DND-41 (cell line): ENCODE measurements around the gene FBL.

ENCODE experiments used
- ATAC-seq: fragments of 200-7000 bp; cut with Tn5 transposase; 3 replicates; pipeline ENCODE4 v1.9.1; 2021; ENCODE audit warnings: low read depth; ENCODE audit not compliant: insufficient read depth
- DNase-seq: peaks from one replicate; pipeline ENCODE4 v3.0.0-alpha.2; 2020
- H2AFZ ChIP-seq: 2 replicates; pipeline ENCODE4 v1.6.0; 2012; ENCODE audit warnings: low read depth, low read length
- H3K27ac ChIP-seq: 2 replicates; pipeline ENCODE4 v1.5.1; 2012; ENCODE audit warnings: low read length, inconsistent platforms
- H3K27me3 ChIP-seq: fragments of 200-600 bp; sonication (generic); 2 replicates; pipeline ENCODE4 v1.6.0; 2012; ENCODE audit warnings: low read length, mild to moderate bottlenecking, inconsistent platforms; ENCODE audit not compliant: insufficient read depth, poor library complexity
- H3K36me3 ChIP-seq: 2 replicates; pipeline ENCODE4 v1.5.1; 2012; ENCODE audit warnings: low read length, inconsistent platforms; ENCODE audit not compliant: insufficient read depth
- H3K4me1 ChIP-seq: 2 replicates; pipeline ENCODE4 v1.5.1; 2012; ENCODE audit warnings: mild to moderate bottlenecking, low read length; ENCODE audit not compliant: insufficient read depth
- H3K4me2 ChIP-seq: 2 replicates; pipeline ENCODE4 v1.6.0; 2012; ENCODE audit warnings: mild to moderate bottlenecking, moderate library complexity, low read length, inconsistent platforms; ENCODE audit not compliant: insufficient read depth
- H3K4me3 ChIP-seq, 2 experiments: fragments of 200-600 bp in 1 of 2; shearing (Covaris generic) in 1 of 2; 2 replicates each; pipeline ENCODE4 v1.5.1; 2012 to 2016; ENCODE audit warnings: inconsistent platforms in 2 of 2, low read length in 2 of 2, mild to moderate bottlenecking in 2 of 2, low read depth in 1 of 2, moderate library complexity in 1 of 2
- H3K79me2 ChIP-seq: 2 replicates; pipeline ENCODE4 v1.6.0; 2012; ENCODE audit warnings: low read length, inconsistent platforms; ENCODE audit not compliant: insufficient read depth
- H3K9ac ChIP-seq: 2 replicates; pipeline ENCODE4 v1.6.0; 2012; ENCODE audit warnings: low read depth, mild to moderate bottlenecking, inconsistent platforms, low read length, moderate library complexity
- H3K9me3 ChIP-seq: 2 replicates; pipeline ENCODE4 v1.5.1; 2012; ENCODE audit warnings: low read length, moderate library complexity, mild to moderate bottlenecking, inconsistent platforms; ENCODE audit not compliant: insufficient read depth, severe bottlenecking
- H4K20me1 ChIP-seq: 2 replicates; pipeline ENCODE4 v1.6.0; 2012; ENCODE audit warnings: low read length; ENCODE audit not compliant: insufficient read depth
- EZH2 ChIP-seq: IDR thresholded peaks from 3 replicates; pipeline ENCODE4 v1.6.1; 2012; ENCODE audit warnings: borderline replicate concordance, low read depth, mild to moderate bottlenecking, moderate library complexity, low read length, inconsistent platforms; ENCODE audit not compliant: severe bottlenecking
- TF ChIP-seq, protein P1 (sequence below): IDR thresholded peaks from 2 replicates; pipeline ENCODE4 v1.5.1; 2012; ENCODE audit warnings: borderline replicate concordance, low read length, moderate library complexity, mild to moderate bottlenecking; ENCODE audit not compliant: poor library complexity, severe bottlenecking; ENCODE audit errors: extremely low read depth

The FBL gene

DNA sequence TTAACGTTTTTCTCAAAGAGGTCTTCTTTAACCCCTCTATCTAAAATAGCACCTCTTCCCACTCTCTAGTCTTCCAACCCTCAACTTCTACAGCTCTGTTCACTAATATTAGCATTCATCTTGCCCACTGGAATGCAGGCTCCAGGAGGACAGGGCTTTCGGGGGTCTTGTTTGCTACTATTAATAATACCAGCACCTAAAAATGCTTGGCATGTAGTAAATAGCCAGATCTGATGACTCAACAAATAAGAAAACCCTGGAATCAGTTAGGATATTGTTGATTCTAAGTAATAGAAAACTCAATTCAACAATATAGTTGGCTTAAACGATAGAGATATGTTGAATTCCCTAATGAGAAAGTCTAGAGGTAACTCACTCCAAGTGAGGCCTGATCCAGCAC, 26.4 kb downstream of the FBL start:
- no peak for ATAC-seq
- no peaks in the 10 kb centered on the region for H4K20me1 ChIP-seq
- H3K79me2 ChIP-seq, result peaks cover 10% of the 10 kb centered on the region
- no peak overlapping the region for H2AFZ ChIP-seq
- H3K27me3 ChIP-seq, result no peaks in the 10 kb centered on the region
- TF ChIP-seq, protein P1, sequence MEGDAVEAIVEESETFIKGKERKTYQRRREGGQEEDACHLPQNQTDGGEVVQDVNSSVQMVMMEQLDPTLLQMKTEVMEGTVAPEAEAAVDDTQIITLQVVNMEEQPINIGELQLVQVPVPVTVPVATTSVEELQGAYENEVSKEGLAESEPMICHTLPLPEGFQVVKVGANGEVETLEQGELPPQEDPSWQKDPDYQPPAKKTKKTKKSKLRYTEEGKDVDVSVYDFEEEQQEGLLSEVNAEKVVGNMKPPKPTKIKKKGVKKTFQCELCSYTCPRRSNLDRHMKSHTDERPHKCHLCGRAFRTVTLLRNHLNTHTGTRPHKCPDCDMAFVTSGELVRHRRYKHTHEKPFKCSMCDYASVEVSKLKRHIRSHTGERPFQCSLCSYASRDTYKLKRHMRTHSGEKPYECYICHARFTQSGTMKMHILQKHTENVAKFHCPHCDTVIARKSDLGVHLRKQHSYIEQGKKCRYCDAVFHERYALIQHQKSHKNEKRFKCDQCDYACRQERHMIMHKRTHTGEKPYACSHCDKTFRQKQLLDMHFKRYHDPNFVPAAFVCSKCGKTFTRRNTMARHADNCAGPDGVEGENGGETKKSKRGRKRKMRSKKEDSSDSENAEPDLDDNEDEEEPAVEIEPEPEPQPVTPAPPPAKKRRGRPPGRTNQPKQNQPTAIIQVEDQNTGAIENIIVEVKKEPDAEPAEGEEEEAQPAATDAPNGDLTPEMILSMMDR, result no peak
- TF ChIP-seq EZH2, result no peak
- H3K9ac ChIP-seq, result no peak overlapping the region
- H3K36me3 ChIP-seq, result no peaks in the 10 kb centered on the region
- H3K4me2 ChIP-seq, result no peak overlapping the region
- DNase-seq, result no peak
- no peak overlapping the region for H3K4me3 ChIP-seq
- H3K27ac ChIP-seq, result no peak overlapping the region
- H3K4me1 ChIP-seq, result peaks cover 12% of the 10 kb centered on the region
- no peaks in the 10 kb centered on the region for H3K9me3 ChIP-seq

DNA sequence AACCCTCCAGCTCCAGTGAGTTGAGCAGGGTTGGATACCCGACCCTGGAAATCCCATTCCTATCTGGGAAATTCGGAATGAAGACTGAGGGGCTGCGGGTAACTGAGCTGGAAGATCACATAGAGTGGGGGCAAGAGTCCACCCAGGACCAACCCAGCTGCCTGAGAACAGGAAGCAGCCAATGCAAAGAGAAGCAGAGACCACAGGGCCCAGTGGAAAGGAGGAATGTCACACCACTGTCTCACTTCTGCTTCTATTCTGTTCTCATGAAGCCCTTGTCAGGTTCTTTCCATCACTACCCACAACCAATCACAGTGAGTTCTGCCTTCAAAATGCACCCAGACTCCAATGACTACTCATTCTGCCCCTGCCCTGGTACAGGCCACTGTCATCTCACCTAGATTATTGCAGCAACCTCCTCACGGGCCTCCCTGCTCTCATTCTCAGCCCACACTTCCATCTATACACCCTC, 27.5 kb downstream of the FBL start:
- Histone ChIP-seq H2AFZ (no peak overlapping the region), H3K9me3 (no peaks in the 10 kb centered on the region), H3K4me2 (no peak overlapping the region), H3K27ac (no peak overlapping the region), H4K20me1 (no peaks in the 10 kb centered on the region), H3K4me3 (no peak overlapping the region), H3K27me3 (no peaks in the 10 kb centered on the region), H3K36me3 (no peaks in the 10 kb centered on the region), H3K4me1 (peaks cover 4% of the 10 kb centered on the region), H3K79me2 (peaks cover 4% of the 10 kb centered on the region), H3K9ac (no peak overlapping the region)
- TF ChIP-seq, protein P1, result no peak
- no peak for TF ChIP-seq EZH2
- DNase-seq, result no peak
- ATAC-seq, result no peak

DNA sequence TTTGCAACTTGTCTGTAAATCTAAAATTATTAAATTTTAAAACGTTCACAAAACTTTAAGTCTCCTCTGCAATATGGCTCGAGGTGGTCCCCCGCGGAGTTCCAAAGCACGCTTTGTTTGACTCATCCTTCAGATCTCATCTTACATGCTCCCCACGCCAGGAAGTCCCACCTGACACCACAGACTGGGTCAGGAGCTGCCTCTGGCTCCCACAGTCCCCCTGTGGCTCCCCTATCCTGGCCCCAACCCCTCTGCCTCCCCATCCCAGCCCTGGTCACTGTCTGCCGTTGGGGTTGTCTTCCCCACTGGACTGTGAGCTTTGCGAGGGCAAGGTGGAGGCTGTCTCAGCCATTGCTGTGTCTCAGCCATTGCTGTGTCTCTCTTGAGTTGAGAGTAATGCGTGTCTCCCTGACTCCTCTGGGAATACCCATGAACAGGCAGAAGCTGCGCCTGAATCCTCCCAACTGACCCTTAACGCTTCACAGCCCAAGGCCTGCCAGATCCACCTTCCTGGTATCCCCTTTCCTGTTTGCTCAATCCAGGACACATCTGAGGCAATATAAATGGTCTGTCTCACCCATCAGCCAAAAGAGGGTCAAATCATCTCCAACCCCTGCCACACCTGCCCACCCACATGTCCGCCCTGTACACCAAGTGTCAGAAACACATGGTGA, 28.2 kb downstream of the FBL start:
- no peaks in the 10 kb centered on the region for H4K20me1 ChIP-seq
- DNase-seq, result no peak
- TF ChIP-seq EZH2, result no peak
- TF ChIP-seq, protein P1, result no peak
- no peaks in the 10 kb centered on the region for H3K79me2 ChIP-seq
- H3K9ac ChIP-seq, result no peak overlapping the region
- no peak for ATAC-seq
- no peak overlapping the region for H3K27ac ChIP-seq
- H3K4me2 ChIP-seq, result no peak overlapping the region
- H3K4me1 ChIP-seq, result no peaks in the 10 kb centered on the region; the same call in 1 of the 2 replicates
- H2AFZ ChIP-seq, result no peak overlapping the region
- no peaks in the 10 kb centered on the region for H3K27me3 ChIP-seq
- H3K9me3 ChIP-seq, result no peaks in the 10 kb centered on the region
- H3K36me3 ChIP-seq, result no peaks in the 10 kb centered on the region
- H3K4me3 ChIP-seq, result no peak overlapping the region
